ENCODE measurements around the gene VEZT.

Gene VEZT

DNA sequence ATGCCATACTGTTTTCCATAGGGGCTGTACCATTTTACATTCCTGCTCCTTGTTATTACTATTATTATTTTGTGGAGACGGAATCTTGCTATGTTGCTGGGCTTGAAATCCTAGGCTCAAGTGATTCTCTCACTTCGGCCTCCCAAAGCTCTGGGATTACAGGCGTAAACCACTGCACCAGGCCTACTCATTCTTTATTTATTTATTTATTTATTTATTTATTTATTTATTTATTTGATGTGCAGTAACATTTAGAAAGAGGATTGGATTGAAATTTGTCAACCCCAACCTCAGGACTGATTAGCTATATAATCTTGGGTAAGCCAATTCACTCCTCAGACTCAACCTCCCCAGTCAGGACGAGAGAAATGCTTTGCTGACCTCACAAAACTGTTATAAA, 107.9 kb downstream of the VEZT start:
- DNase-seq: no peak

DNA sequence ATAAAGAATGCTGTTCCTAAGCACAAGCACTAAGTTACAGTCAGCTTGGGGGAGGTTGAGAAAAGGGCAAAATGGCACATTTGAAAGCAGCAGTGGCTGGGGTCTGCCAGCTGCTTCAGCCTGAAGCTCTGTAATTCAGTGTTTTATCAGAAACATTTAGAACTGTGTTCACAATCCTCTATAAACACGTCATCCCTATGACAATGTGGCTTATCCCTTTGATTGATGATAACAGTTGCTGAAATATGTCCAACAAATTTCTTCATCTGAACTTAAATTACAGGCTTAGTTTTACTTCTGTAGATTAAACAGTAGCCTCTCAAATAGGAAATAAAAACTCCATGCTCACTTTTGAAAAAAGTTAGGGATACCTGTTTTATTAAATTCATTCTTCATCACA, 108.8 kb downstream of the VEZT start:
- DNase-seq: no peak

- no peak for DNase-seq
Measured at GRCh38 chr12:95326855-95327254, 109.2 kb downstream of the VEZT start.

- DNase-seq: no peak
Measured at GRCh38 chr12:95328708-95329107, 111.1 kb downstream of the VEZT start.

DNA sequence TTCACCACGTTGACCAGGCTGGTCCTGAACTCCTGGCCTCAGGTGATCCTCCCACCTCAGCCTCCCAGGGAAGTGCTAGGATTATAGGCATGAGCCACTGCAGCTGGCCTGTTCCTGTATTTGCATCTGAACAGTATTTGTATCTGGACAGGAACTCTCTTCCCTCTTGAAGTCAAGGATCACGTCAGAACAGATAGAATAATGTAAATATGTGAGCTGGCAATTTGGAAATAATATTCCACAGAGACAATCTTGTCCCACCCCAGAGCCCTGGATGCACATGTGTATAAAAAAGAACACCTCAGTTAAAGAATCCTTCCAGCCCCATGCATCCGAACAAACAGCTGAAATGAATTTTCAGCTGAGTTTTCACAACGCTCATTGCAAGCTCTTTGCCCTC, 118.3 kb downstream of the VEZT start:
- no peak for DNase-seq

- no peak for DNase-seq
Measured at GRCh38 chr12:95336387-95337067, 118.9 kb downstream of the VEZT start.

DNA sequence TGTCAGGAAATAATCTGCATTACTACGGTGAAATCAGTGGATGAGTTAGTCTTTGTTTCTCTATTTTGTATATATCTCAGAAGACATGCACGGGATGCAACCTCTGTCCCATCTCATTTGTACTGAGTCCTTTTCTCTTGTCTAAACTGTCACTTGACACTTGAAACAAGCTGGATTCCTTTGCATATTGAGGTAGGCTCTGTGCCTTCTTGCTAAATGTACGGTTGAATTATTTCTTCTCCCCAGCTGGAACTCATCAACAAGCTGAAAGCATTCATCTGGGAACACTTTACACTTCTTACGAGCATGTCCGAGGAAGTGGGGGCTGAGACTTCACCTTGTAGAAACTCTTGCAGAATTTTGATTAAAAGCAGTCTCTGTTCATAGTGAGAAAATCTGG, 119.5 kb downstream of the VEZT start:
- no peak for DNase-seq

- DNase-seq: no peak
Measured at GRCh38 chr12:95339086-95339788, 121.6 kb downstream of the VEZT start.

- DNase-seq: no peak
Measured at GRCh38 chr12:95342008-95342407, 124.4 kb downstream of the VEZT start.

DNA sequence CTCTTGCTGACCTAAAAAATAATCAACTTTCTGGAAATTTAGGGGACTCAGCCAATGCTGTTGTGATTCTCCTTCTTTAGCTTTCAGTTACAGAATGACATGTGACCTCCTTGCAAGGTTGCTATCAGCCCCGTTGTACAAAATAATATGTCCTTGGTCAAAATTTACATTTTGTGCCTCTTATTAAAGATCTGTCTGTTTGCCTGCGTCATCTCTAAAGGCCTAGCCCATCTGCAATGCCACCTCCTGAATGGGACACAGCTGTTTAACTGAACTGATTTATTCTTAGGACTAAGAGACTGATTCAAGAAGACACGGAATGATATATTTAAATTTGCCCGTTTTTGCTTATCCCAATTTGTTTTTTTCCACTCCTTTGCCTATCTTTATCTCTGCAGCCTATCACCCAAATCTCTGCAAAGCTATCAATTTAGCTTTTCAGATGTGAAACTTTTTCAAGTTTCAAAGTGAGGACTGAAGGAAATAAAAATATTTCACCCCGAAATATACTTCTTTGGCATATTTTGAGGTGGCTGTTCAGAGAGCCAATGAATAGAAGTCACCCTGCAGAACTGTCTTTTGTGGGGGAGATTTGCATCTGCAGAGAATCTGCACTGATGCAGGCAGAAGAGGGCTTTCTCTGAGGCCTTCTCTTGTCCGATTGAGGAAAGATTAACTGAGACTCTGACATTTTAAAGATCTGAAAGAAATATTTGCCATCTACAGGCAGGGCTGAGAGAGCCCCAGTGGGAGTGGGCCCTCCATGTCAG, 126.0 kb downstream of the VEZT start:
- DNase-seq: no peak

DNA sequence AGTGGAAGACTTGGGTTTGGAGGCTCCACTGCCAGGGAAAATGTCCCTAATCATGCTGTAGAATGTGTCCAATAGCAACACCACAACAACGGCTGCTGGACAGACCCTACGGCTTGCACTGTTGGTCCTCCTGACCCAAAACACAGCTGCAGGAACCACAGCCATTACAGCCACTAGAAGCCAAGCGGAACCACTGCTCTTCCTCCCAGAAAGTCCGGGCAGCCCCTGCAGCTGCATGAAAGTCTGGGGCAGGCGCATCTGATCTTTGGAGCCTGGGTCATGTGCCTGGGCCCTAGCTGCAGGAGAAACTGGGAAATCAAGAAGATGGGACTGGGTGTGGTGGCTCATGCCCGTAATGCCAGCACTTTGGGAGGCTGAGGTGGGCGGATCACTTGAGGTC, 131.7 kb downstream of the VEZT start:
- no peak for DNase-seq

DNA sequence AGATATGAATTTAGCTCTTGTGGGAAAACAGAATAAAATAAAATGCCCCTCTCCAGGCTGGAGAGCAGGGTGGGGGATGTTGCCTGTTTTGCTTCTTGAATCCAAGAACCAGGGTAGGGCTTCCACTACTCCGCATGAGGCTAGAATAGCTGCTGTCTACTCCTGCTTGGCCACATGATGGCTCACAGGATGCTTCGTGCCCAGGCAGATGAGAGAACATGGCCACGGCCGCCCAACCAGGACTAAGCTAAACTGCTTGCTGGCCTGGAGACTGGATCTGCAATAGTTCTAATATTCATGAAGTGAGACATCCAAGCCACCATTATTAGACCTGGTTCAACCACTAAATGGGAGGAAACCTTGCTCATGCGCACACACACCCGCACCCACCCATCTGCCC, 134.1 kb downstream of the VEZT start:
- DNase-seq: no peak

All from T-helper 9 cell (primary cell).